ENCODE measurements around the gene CRYBA4. TPM values are rescaled to one million over a fixed set of nuclear protein-coding genes. Genes with fewer than 3 reads are reported as not detected.

The CRYBA4 gene
- total RNA-seq, 4 donors from 2014 or later = not detected

DNA sequence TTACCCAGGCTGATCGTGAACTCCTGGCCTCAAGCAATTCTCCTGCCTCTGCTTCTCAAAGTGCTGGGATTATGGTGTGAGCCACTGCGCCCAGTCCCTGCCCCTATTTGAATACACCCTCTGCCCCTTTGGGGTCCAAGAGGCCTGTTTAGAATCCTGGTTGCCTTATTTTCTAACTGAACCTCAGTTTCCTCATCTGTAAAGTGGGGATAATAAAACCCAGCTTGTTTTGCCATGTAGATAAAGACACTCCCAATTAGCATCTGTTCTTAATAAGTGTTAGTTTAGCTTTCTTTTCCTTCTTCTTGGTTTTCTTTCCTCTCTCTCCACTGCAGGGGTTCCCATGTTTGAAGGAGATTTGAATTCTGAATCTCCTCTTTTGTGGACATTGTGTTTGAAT lies 40.4 kb downstream of the CRYBA4 start:
- ATAC-seq = no peak
- in situ Hi-C loops (cut with MboI; ENCODE audit: low sequenced_read_pairs in 4 of 4) = no loop called here
- intact Hi-C loops (cut with DNase I; ENCODE audit: low total_unique reads) = no loop called here
- no peaks in the 10 kb centered on the region for H3K36me3 ChIP-seq
- DNase-seq = no peak
- H3K27me3 ChIP-seq = peaks cover 29 to 39% (median 34%) of the 10 kb centered on the region in 3 donors
- TF ChIP-seq, protein P1, sequence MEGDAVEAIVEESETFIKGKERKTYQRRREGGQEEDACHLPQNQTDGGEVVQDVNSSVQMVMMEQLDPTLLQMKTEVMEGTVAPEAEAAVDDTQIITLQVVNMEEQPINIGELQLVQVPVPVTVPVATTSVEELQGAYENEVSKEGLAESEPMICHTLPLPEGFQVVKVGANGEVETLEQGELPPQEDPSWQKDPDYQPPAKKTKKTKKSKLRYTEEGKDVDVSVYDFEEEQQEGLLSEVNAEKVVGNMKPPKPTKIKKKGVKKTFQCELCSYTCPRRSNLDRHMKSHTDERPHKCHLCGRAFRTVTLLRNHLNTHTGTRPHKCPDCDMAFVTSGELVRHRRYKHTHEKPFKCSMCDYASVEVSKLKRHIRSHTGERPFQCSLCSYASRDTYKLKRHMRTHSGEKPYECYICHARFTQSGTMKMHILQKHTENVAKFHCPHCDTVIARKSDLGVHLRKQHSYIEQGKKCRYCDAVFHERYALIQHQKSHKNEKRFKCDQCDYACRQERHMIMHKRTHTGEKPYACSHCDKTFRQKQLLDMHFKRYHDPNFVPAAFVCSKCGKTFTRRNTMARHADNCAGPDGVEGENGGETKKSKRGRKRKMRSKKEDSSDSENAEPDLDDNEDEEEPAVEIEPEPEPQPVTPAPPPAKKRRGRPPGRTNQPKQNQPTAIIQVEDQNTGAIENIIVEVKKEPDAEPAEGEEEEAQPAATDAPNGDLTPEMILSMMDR (IDR thresholded peaks at IDR 0.05 in 4 of 5, conservative IDR thresholded peaks at IDR 0.05 in 1 of 5) = no peak
- no peak for TF ChIP-seq POLR2A (IDR thresholded peaks at IDR 0.05)
- H3K4me1 ChIP-seq = peaks cover 14 to 20% of the 10 kb centered on the region in 2 donors
- H3K4me3 ChIP-seq = no peak overlapping the region
- no peak overlapping the region for H3K27ac ChIP-seq
- H3K9me3 ChIP-seq = no peaks in the 10 kb centered on the region

DNA sequence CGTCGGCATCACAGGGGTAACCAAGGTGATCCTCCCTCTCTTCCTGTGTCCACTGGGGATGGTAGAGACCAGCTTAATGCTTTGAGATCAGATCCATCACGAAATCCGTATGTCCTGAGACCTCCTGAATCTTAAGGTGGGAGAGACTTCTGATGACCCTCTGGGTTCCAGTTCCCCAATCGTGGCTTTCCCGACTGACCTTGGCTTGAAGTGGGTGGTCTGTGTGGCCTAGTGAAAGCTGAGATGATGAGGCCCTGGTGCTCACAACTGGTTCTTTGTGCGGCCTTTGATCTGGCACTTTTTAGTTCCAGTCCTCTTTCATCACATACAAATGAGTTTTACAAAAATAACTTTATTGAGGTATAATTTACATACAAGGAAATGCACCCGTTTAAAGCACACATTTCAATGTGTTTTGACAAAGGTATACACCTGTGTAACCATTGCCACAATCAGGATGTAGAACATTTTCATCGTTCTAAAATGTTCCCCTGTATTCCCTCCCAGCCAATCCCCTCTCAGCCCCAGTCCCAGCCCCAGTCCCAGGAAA lies 41.7 kb downstream of the CRYBA4 start:
- H3K36me3 ChIP-seq = no peaks in the 10 kb centered on the region
- H3K4me1 ChIP-seq = peaks cover 10 to 11% of the 10 kb centered on the region in 2 donors
- no peak for ATAC-seq
- intact Hi-C loops (cut with DNase I; ENCODE audit: low total_unique reads) (no loop called here), in situ Hi-C loops (cut with MboI; ENCODE audit: low sequenced_read_pairs in 4 of 4) (no loop called here)
- H3K9me3 ChIP-seq = no peaks in the 10 kb centered on the region
- peaks cover 16 to 26% (median 21%) of the 10 kb centered on the region in 3 donors for H3K27me3 ChIP-seq
- H3K4me3 ChIP-seq = no peak overlapping the region
- H3K27ac ChIP-seq = no peak overlapping the region
- no peak for TF ChIP-seq POLR2A (IDR thresholded peaks at IDR 0.05)
- TF ChIP-seq, protein P1 (IDR thresholded peaks at IDR 0.05 in 4 of 5, conservative IDR thresholded peaks at IDR 0.05 in 1 of 5) = no peak
- DNase-seq = no peak

DNA sequence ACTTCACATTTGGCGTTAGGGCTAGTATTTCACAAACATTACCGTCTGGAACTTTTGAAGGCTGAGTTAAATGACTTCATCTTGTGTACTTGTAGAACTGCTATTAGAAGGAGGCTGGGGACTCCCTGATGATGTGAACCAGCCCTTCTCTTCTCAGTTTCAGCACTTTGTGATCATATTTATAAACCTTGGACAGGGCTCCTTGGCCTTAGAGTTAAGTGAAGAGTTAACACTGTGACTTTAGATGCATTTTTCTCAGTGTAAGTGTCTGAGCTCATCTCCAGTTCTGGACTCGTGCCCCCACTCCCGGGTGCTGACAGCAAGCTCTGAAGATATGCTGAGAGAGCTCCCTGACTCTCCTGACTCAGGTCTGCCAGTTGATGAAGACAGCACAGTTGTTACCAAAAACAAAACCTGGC lies 44.1 kb downstream of the CRYBA4 start:
- Histone ChIP-seq H3K4me3 (no peak overlapping the region), H3K9me3 (no peaks in the 10 kb centered on the region), H3K36me3 (no peaks in the 10 kb centered on the region), H3K27me3 (peaks cover 4 to 10% (median 10%) of the 10 kb centered on the region in 3 donors), H3K4me1 (no peaks in the 10 kb centered on the region), H3K27ac (no peak overlapping the region)
- in situ Hi-C loops (cut with MboI; ENCODE audit: low sequenced_read_pairs in 4 of 4) = no loop called here
- intact Hi-C loops (cut with DNase I; ENCODE audit: low total_unique reads) = no loop called here
- DNase-seq (no peak), ATAC-seq (no peak)
- TF ChIP-seq POLR2A (IDR thresholded peaks at IDR 0.05) = no peak
- TF ChIP-seq, protein P1 (IDR thresholded peaks at IDR 0.05 in 4 of 5, conservative IDR thresholded peaks at IDR 0.05 in 1 of 5) = no peak

DNA sequence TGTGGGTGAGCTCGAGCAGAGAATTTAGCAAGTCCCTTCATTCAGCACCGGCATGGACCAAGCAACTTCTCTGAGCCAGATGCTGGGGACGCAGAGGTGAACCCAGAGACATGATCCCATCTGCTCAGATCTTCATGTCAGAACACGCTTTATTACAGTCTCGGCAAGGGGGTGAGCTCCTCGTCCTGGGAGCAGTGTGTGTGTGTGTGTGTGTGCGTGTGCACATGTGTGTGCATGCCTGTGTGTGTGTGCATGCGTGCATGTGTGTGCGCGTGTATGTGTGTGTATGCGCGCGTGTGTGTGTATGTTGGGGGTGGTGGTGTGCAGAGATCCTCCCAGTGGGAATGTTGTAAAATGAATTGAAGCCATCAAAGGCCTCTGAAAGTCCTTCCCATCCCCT lies 45.4 kb downstream of the CRYBA4 start:
- H3K27ac ChIP-seq = no peak overlapping the region
- TF ChIP-seq, protein P1 (IDR thresholded peaks at IDR 0.05 in 4 of 5, conservative IDR thresholded peaks at IDR 0.05 in 1 of 5) = no peak
- no peak for TF ChIP-seq POLR2A (IDR thresholded peaks at IDR 0.05)
- H3K9me3 ChIP-seq = no peaks in the 10 kb centered on the region
- peaks cover 2 to 3% of the 10 kb centered on the region in 2 donors for H3K4me1 ChIP-seq
- in situ Hi-C loops (cut with MboI; ENCODE audit: low sequenced_read_pairs in 4 of 4) = no loop called here
- no peak for DNase-seq
- intact Hi-C loops (cut with DNase I; ENCODE audit: low total_unique reads) = no loop called here
- no peak for ATAC-seq
- no peaks in the 10 kb centered on the region for H3K36me3 ChIP-seq
- no peak overlapping the region for H3K4me3 ChIP-seq
- H3K27me3 ChIP-seq = peaks cover 4 to 10% (median 7%) of the 10 kb centered on the region in 3 donors

DNA sequence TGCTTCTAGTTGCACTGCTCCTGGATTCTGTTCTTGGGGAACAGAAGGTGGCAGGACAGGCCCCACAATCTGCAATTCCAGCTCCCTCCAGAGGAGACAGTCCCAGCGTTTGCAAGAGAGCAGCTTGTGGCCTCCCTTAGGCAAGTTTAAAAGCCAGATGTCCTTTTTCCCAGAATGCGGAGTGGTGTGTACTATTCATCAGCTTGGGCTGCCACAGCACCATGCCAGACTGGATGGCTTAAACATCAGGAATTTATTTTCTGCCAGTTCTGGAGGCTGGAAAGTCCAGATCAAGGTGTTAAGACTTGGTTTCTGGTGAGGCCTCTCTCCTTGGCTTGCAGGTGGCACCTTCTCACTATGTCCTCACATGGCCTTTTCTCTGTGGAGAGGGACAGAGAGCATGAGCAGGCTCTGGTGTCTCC lies 47.3 kb downstream of the CRYBA4 start:
- no peak overlapping the region for H3K4me3 ChIP-seq
- H3K4me1 ChIP-seq = peaks cover 12 to 14% of the 10 kb centered on the region in 2 donors
- intact Hi-C loops (cut with DNase I; ENCODE audit: low total_unique reads) (no loop called here), in situ Hi-C loops (cut with MboI; ENCODE audit: low sequenced_read_pairs in 4 of 4) (no loop called here)
- no peak for ATAC-seq
- H3K27ac ChIP-seq = no peak overlapping the region
- peaks cover 0 to 4% (median 0%) of the 10 kb centered on the region in 3 donors for H3K27me3 ChIP-seq
- no peaks in the 10 kb centered on the region for H3K9me3 ChIP-seq
- no peak for TF ChIP-seq POLR2A (IDR thresholded peaks at IDR 0.05)
- TF ChIP-seq, protein P1 (IDR thresholded peaks at IDR 0.05 in 4 of 5, conservative IDR thresholded peaks at IDR 0.05 in 1 of 5) = peak in 1 of 5 experiments; percentile 24
- DNase-seq = no peak
- H3K36me3 ChIP-seq = no peaks in the 10 kb centered on the region
